ENCODE measurements around the gene SLC2A9. TPM values are rescaled to one million over a fixed set of nuclear protein-coding genes. Genes with fewer than 3 reads are reported as not detected.
A peak's percentile ranks its signal among the peaks of the same experiment; 100 is the strongest.

SLC2A9 gene
- total RNA-seq, 3 donors from 2014 or later: 6.2 to 10.7 (median 9.5) TPM

- Histone ChIP-seq H3K27ac (peak overlapping the region; percentile 75 to 83), H3K9me3 (no peaks in the 10 kb centered on the region), H3K4me3 (no peak overlapping the region), H3K36me3 (no peaks in the 10 kb centered on the region), H3K27me3 (no peaks in the 10 kb centered on the region), H3K4me1 (peaks cover 3 to 9% of the 10 kb centered on the region in 2 donors)
- TF ChIP-seq POLR2A (IDR thresholded peaks at IDR 0.05) (no peak), POLR2AphosphoS5 (IDR thresholded peaks at IDR 0.05) (no peak)
- TF ChIP-seq, protein P1, sequence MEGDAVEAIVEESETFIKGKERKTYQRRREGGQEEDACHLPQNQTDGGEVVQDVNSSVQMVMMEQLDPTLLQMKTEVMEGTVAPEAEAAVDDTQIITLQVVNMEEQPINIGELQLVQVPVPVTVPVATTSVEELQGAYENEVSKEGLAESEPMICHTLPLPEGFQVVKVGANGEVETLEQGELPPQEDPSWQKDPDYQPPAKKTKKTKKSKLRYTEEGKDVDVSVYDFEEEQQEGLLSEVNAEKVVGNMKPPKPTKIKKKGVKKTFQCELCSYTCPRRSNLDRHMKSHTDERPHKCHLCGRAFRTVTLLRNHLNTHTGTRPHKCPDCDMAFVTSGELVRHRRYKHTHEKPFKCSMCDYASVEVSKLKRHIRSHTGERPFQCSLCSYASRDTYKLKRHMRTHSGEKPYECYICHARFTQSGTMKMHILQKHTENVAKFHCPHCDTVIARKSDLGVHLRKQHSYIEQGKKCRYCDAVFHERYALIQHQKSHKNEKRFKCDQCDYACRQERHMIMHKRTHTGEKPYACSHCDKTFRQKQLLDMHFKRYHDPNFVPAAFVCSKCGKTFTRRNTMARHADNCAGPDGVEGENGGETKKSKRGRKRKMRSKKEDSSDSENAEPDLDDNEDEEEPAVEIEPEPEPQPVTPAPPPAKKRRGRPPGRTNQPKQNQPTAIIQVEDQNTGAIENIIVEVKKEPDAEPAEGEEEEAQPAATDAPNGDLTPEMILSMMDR (IDR thresholded peaks at IDR 0.05): no peak
- no peak for DNase-seq (ENCODE audit: low spot score in 2 of 2)
- intact Hi-C loops (cut with DNase I; ENCODE audit: low total_unique reads): no loop called here
These were observed 15.7 kb downstream of the SLC2A9 start for GRCh38 chr4:10005632-10006031.

- Histone ChIP-seq H3K9me3 (no peaks in the 10 kb centered on the region), H3K27me3 (no peaks in the 10 kb centered on the region), H3K4me3 (no peak overlapping the region), H3K27ac (no peak overlapping the region), H3K36me3 (no peaks in the 10 kb centered on the region), H3K4me1 (peaks cover 3 to 9% of the 10 kb centered on the region in 2 donors)
- TF ChIP-seq POLR2AphosphoS5 (IDR thresholded peaks at IDR 0.05) (no peak), POLR2A (IDR thresholded peaks at IDR 0.05) (no peak)
- TF ChIP-seq, protein P1 (IDR thresholded peaks at IDR 0.05): no peak
- intact Hi-C loops (cut with DNase I; ENCODE audit: low total_unique reads): no loop called here
- no peak for DNase-seq (ENCODE audit: low spot score in 2 of 2)
These were observed 17.6 kb downstream of the SLC2A9 start for GRCh38 chr4:10003666-10004065.

GRCh38 chr4:10002278-10002677 is 19.0 kb downstream of the SLC2A9 start:
- intact Hi-C loops (cut with DNase I; ENCODE audit: low total_unique reads): no loop called here
- no peak overlapping the region for H3K27ac ChIP-seq
- TF ChIP-seq POLR2A (IDR thresholded peaks at IDR 0.05): no peak
- TF ChIP-seq, protein P1 (IDR thresholded peaks at IDR 0.05): no peak
- TF ChIP-seq POLR2AphosphoS5 (IDR thresholded peaks at IDR 0.05): no peak

DNA sequence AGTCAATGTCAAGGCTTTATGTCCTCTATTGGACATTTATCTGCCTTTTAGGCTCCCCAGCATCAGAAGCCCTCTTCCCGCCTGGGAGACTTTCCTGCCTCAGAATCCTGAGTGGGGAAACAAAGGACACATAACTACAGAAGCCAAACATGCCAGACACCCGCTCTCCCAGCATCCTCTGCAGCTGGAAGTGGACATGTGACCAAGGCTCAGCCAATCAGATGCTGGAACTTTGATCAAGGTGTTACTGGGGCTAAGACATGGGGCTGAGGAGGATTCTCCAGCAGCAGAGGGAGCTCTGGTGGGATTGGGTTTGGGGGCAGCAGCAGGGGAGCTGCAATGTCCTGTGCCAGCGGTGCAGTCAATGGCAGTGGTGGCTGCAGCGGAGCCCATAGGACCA is 19.5 kb downstream of the SLC2A9 start:
- intact Hi-C loops (cut with DNase I; ENCODE audit: low total_unique reads): no loop called here
- no peak for DNase-seq (ENCODE audit: low spot score in 2 of 2)
- Histone ChIP-seq H3K36me3 (no peaks in the 10 kb centered on the region), H3K4me3 (no peak overlapping the region), H3K27me3 (no peaks in the 10 kb centered on the region), H3K27ac (no peak overlapping the region), H3K9me3 (no peaks in the 10 kb centered on the region), H3K4me1 (no peaks in the 10 kb centered on the region)
- TF ChIP-seq, protein P1 (IDR thresholded peaks at IDR 0.05): no peak
- TF ChIP-seq POLR2A (IDR thresholded peaks at IDR 0.05): no peak
- TF ChIP-seq POLR2AphosphoS5 (IDR thresholded peaks at IDR 0.05): no peak

More at GRCh38 chr4:10002278-10002677, 19.0 kb downstream of the SLC2A9 start:
- Histone ChIP-seq H3K9me3 (no peaks in the 10 kb centered on the region), H3K4me1 (no peaks in the 10 kb centered on the region), H3K27me3 (no peaks in the 10 kb centered on the region), H3K36me3 (no peaks in the 10 kb centered on the region), H3K4me3 (no peak overlapping the region)
- no peak for DNase-seq (ENCODE audit: low spot score in 2 of 2)

DNA sequence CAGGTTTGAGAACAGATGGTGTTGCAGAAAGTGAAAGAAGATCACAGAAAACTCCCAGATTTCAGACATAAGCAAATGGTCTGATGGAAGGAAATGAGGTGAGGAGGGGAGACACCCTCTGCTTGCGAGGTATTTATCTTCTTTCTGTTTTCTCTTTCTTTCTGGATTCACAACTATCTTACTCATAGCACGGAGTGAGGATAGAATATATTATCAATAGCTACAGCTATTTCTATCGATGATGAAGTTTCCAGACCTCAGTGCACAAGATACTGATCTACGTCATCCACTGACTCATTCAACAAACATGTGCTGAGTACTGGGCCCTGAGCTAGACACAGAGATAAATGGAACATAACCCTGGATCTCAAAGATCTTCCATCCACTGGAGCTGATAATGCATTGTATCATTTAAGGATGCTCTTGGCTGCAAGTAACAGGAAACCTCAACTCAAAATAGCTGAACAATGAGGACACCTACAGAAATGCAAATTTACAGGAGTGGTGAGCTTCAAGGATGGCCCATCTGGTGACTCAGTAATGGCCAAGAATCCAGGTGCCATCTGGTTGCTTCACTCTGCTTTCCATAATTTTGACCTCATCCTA is 21.2 kb downstream of the SLC2A9 start:
- no peak for DNase-seq (ENCODE audit: low spot score in 2 of 2)
- Histone ChIP-seq H3K9me3 (no peaks in the 10 kb centered on the region), H3K36me3 (no peaks in the 10 kb centered on the region), H3K4me1 (no peaks in the 10 kb centered on the region), H3K27ac (no peak overlapping the region), H3K27me3 (no peaks in the 10 kb centered on the region), H3K4me3 (no peak overlapping the region)
- TF ChIP-seq POLR2A (IDR thresholded peaks at IDR 0.05) (no peak), POLR2AphosphoS5 (IDR thresholded peaks at IDR 0.05) (no peak)
- TF ChIP-seq, protein P1 (IDR thresholded peaks at IDR 0.05): no peak
- intact Hi-C loops (cut with DNase I; ENCODE audit: low total_unique reads): no loop called here
